NCI-H526 treated with DMSO at 0.1 percent for 48 hours (cell line): ENCODE results near the gene RNASET2.
"Not testable (repeated sequence)": the region's sequence is repeated elsewhere in the genome, so short reads cannot be mapped to it uniquely, and the experiment has no call there.

ENCODE experiments used
- DNase-seq: peaks from one replicate; lab custom pipeline; 2025; lab: John Stamatoyannopoulos, UW

The RNASET2 gene

DNA sequence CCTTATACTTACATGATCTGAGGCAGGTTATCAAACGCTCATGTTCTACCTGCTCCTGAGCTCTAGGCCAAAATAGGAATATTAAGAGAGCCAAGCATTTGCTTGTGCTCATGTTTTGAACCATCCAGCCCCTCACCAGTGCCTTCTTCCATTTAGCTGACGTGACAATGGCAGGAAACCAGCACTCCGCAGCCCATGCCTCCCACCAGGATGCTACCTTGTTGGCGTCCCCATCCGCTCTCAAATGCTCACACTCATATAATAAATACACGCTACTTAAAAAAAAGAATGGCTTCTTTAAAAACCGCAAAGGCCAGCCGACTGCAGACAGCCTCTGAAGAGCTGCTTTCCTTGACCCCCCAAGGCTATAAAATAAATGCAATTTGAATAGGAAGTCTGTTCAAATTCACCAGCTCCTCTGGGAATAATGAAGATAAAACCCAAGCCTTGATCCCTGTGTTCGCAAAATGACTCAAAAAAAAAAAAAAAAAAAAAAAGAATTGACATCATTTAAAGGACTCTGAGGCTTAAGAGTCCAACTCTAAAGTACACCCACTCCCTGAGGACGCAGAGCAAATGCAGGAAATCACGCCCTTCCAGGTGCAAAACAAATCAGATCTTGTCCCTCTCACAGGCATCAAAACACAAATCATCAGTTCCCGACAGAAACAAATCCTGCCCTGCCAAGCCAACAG, 29.0 kb downstream of the RNASET2 start:
- DNase-seq, result no peak

DNA sequence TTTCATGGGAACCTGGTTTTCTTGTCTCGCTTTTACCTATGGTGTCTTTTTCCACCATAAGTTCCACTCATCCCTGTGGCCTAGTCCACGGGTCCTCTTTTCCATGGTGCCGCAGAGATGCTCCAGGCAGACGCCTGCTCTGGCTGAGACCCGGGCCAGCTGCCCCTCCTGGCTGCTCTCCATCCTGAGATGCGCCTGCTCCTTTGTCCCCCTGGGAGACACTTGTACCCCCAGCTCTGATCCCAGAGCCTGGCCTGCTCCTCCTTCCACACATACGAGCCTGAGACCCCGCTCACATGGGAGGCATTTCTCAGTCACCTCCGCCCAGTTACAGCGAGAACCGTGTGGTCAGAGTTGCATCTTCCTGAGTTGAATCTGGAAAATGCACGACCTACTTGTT, 29.6 kb downstream of the RNASET2 start:
- DNase-seq, result no peak

DNA sequence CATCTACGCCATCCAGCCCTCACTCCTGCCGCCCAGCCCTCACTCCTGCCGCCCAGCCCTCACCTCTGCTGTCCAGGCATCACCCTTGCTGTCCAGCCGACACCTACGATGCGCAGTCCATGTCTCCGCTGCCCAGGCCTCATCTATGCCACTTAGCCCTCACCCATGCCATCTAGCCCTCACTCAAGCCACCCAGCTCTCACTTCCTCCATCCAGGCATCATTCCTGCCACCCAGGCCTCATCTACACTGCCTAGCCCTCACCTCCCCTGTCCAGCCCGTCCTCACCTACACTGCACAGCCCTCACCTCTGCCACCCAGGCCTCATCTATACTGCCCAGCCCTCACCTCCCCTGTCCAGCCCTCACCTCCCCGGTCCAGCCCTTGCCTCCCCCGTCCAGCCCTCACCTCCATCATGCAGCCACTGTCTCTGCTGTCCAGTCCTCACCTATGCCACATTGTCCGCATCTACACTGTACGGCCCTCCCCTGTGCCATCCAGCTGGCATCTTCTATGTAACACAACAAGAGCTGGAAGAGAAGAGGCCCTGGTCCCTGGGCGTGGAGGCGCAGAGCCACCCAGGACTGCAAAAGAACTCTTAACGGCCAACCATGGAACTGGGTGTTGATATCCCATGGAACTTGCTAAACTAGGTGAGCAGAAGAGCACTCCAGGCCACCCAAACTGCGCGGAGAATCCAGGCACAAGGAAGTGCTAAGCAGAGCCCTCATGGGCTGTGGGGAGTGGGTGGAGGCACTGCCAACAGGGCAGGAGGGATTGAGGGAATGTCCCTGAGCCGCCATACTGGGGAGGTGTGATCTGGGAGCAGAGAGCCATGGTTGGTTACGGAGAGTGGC, 31.0 kb downstream of the RNASET2 start:
- DNase-seq, result no peak

DNA sequence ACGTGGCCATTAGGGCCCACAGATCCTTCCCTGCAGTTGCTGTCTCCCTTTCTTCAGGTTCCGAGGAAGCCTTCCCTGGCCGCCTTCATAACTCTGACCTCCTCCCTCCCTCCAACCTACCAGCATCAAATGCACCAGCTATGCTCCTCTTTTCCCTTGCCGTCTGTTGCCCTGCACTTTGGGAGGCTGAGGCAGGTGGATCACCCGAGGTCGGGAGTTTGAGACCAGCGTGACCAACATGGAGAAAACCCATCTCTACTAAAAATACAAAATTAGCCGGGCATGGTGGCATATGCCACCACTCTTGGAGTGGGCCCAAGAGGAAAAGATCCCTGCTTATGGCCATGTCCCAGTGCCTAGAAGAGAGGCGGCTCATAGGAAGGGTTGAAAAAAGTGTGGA, 31.8 kb downstream of the RNASET2 start:
- DNase-seq, result no peak

DNA sequence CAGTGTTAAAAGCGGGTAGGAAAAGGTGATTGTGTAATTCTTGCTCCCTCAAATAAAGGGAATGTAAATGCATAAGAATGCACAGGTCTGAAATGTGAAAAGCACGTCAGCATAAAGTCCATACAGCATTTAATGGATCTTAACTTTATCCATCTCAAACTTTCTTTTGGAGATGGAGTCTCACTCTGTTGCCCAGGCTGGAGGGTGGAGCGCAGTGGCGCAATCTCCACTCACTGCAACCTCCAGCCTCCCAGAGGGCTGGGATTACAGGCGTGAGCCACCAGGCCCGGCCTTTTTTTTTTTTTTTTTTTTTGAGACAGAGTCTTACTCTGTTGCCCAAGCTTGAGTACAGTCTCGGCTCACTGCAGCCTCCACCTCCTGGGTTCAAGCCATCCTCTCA, 33.4 kb downstream of the RNASET2 start:
- no peak for DNase-seq

DNA sequence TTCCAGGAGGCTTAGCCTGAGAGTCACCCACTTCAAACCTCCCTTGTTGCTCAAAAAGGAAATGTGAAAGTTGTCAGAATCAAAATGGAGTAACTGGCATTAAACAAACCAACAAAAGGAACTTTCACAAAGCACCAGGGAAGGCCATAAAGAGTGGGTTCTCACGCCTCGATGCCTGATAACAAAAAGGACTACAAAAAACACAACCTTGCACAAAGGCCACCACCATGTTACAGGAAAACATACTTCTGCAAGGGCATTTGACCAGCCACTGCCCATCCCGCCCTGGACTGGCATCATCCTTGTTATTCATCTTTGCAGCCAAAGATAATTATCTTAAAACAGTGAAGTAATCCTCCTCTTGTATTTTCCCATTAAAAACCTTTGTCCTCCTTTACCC, 34.8 kb downstream of the RNASET2 start:
- no peak for DNase-seq

DNA sequence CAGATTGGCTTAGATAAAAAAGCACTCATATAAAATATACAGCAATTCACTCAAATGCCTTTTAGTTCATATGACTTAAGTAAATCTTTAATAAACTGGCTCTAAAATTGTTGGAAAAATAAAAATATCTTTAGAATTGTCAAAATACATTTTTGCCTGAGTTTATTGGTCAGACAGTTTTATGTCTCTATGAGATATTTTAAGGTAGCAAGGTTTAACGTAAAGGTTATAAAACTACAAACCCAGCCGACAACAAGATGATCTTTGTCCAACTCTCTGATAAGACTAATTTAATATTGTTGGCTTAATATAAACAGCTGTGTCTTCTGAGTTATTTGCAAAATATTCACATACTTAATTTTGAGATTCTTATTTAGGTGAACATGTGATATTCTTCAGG, 39.5 kb downstream of the RNASET2 start:
- no peak for DNase-seq

DNA sequence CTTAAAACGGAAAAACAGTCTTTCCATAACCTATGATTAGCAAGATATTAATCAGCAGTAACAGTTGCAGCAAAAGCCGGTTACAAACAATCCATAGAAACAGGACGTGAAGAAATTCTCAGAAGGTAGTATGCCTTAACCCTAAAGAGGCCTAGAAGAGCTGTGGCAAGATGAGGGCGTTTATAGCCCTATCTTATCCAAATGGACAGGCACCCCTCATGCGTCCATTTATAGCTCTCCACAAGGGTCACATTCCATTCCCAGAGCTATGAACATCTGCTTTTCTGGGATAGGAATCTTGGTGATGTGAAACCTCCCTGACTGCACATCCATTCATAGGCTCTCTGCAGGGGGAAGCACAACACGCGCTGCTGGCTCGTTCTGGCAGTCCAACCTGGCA, 40.9 kb downstream of the RNASET2 start:
- not testable (repeated sequence) for DNase-seq

DNA sequence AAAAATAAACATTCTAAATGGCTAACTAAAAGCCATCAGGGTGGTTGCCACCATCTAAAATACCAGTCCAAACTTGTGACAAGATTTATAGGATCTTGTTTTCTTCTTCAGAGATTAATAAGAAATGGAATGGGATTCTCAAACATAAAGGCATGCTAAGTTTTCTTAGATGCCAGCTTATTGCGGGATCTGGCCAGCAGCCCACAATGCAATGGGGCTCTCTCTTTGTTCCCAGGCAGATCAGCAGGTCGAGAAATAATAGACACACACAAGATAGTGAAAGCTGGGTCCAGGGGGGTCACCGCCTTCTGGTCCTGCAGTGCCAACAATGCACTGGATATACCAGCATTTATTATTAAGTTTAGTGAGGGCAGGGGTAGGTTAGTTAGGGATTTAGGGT, 41.4 kb downstream of the RNASET2 start:
- not testable (repeated sequence) for DNase-seq

DNA sequence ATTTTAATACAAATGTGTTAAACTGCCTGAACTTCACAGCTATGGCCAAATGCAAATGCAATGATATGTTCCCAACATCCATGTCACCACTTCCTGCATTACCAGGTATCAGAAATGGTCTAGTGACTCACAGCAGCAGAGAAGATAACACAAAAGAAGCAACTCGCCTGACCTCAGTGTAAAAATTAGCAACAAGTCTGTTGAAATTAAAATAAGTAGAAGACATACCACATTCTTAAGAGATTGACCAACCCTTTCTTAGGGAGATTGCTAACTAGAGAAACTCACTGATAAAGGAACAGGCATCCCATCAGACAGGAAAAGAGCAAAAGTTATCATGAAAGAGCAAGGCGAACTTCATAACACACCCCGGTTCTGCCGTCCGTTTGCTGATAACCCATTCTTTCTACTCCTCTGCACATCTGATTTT, 45.1 kb downstream of the RNASET2 start:
- no peak for DNase-seq

DNA sequence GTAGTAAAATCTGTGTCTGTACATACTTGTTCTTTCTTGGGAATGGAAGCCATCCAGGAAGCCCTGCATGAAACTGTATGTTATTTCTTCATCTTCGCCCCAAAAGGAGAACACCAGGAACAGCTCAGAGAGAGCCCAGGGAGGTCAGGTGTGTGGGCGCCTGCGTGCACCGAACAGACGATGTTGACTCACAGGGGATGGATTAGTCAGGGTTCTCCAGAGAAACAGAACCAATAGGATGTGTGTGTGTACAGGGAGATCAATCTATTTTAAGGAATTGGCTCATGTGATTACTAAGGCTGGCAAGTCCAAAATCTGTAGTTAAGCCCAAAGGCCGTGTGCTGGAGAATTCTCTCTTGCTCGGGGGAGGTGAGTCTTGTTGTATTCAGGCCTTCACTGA, 45.7 kb downstream of the RNASET2 start:
- DNase-seq, result no peak

DNA sequence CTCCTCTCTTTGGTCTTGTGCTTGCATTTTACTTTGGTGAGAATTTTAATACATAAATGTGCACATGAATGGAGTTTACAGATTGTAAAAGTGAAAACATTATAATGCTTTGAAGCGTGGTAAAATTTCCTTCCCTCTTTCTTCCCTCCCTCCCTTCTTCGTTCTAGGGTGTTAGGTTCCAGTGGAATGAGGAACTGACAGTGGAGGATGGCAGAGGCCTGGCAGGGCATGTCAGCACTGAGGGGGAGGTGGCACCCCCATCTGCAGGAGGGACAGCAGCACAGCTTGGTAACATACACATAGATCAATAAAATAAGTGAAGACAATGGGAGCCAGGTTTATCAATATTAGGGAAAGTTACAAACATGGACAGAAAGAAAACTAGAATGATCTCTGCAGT, 47.5 kb downstream of the RNASET2 start:
- no peak for DNase-seq

DNA sequence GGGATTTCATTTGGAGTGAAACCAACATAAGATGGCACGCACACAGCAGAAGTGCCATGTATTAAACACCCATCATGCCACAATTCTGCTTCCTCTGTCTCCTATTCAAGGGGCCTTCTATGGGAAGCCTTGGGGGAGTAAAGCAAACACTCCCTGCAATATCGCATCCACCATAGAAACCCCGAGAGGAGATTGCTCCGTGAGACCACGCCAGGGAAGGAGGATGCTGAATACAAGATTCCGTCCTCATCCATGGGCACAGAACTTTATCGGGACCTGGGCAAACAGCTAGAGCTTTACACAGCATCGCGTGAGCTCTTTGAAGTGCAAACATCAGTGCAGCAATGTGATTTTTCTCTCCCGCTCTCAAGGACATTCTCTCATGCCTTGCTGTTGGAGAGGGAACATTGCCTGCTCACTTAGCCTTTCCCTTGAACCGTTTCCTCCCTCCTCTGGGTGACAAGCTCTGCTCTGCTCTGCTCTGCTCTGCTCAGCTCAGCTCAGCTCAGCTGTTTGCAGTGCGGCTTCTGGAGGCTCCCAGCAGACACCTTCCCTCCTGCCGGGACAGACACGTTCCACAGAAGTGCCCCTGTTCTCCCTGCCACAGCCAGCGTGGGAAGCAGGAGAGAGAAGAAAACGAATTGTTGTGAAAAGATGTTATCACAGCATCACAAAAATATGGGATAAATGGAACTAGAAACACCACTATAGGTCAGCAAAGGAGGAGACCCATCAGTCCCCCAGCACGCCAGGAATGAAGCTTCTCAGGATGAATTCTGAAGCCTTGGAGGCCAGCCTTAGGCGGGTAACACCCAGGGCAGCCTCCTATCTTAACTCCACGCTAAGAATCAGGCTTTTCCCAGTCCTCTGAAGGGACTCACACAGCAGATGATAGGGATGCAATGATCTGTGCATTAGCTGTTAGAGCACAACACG, 48.2 kb downstream of the RNASET2 start:
- DNase-seq, result no peak

DNA sequence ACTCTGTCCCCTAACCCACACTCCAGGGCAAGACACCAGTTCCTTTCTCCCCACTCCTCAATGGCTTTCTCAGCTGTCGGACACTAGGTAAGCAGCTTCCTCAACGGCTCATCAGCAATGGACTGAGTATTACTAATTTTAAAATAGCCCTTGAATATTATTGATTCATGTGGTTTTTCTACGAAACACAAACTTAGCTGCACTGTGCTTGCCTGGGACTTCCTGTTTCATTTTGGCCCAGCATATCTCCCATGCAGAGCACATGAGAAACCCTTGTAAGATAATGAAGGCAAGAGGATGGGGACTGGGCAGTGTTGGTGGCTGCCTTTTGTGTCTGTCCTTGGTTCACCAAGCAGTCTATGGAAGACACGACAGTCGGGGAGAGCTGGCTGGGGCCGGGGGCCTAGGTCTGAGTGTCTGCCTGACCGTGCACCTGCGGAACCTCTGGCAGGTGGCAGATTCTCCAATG, 48.9 kb downstream of the RNASET2 start:
- DNase-seq, result no peak

DNA sequence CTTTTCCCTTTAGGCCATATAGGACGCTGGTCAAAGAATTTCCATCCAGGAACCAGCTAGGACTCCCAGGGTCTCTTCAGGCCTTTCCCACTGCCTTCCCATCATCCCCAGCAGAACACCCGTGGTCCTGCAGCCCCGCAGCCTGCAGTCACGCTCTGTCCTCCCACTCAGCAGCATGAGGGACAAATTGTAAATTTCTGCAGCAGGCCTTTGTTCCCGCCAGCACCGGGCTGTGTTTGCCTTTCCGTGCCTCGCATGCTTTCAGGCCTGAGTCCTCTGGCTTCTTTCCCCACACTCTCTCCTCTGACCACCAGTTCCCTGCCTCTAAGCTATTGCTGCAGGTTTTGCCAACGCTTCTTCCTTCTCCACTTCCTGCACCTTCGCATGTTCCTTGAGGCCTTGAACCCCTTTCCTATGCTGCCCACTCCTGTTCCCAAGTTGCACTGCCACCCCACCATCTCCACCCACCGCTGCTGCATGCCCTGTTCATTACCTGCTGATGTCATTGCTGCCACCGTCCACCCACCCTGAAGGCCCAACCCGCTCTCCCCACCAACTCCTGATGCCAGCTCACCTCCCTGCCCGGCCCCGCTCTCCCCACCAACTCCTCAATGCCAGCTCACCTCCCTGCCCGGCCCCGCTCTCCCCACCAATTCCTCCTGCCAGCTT, 49.8 kb downstream of the RNASET2 start:
- no peak for DNase-seq

DNA sequence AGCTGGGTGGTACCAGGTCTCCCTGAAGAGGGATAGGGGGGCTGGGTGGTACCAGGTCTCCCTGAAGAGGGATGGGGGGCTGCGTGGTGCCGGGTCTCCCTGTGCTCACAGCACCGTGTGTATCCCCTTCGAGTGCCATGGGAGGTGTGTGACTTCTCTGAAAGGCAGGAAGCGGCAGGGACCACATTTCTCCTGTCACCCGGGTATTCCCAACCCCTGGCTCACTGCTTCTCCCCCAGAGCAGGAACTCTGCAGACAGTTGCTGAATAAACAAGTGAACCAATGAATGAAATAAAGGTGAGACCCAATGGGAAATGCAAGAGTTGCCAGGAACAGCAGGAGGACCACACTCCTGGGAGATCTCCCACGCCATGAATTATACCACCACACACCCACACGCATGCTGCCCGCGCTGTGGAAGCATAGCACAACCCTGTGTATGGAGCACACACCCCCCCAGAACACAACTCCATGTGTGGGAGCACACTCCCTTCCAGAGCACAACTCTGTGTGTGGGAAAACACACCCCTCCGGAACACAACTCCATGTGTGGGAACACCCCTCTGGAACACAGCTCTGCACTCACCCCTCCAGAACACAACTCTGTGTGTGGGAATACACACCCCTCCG, 50.7 kb downstream of the RNASET2 start:
- no peak for DNase-seq

DNA sequence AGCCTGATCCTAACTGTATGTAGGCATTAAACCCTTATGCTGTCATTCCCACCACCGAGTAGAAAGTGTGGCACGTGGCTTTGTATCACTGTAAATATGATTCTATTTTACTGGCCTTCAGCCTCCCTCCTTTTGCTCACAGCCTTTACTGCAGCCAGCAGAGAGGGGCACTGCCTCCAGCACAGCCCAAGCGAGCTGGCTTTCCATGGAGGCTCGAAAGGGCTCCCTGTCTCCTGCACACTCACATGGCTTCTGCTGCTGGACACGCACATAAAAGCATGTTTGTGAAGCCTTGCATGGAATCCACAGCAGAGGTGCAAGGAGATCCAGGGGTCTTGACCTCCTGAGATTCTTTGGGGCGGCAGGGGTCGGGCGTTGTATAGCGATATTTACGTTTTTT, 51.3 kb downstream of the RNASET2 start:
- no peak for DNase-seq

DNA sequence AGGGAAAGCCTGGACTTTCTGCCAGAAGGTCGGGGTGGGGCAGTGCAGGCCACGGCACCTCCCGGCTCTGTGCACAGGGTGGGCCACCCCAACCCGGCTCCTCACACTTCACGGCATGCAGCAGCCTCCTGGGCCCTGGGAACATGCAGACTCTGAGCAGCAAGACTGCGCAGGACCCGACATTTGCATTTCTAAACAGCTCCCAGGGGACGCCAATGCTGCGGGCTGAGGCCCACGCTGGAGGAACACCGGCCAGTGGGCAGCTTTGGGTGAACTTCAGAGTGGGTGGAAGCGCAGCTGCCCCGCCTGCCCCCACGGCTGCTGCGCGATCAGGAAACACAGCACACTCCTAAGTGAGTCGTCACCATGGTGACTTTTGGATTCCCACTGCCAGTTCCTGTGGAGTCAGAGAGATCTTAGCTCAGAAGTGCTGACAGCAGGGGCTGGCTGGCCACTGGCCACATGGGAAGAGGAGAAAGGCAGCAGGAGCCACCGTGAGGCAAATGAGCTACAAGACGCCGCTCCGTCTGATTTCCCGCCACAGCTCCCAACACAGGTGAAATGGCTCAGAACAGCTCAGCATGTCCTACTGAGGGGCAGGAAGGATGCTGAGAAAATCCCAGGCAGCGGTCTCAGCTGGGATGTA, 52.1 kb downstream of the RNASET2 start:
- DNase-seq, result peak; percentile 76

DNA sequence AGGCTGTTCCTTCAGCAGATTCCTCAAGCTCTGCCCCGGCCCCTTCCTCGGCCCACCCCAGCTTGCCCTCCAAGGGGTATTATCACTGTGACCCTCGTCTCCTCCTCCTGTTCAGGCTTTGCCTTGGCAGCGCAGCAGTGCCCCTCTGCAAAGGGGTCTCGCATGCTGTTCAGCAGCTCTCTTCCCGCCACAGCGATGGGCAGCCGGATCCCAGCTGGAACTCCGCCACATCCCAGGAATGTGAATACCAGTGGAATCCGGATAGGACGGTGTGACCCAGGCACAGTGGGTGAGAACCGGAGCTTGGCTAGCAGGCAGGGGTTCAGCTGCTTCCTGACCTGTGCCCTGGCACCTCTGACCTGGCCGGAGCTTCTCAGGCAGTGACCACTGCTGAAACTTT, 52.9 kb downstream of the RNASET2 start:
- DNase-seq, result no peak

DNA sequence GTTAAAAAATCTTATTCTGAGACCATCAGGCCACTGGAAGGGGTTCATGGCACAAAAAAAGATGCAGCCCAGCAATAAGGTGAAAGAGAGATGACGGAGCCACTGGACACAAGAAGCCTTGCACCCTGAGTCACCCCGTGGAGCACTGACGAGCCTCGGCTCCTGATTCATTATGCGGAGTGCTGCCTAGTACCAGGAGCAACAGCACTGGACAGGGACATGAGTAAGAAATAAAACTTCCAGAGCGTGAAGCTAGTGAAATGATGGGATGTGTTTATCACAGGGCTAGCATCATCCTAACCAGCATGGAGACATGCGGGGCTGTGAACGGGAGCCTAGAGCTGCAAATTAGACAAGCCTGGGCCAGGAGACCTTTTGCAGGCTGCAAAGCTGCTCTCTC, 53.3 kb downstream of the RNASET2 start:
- DNase-seq, result peak; percentile 2
